Measurements from ENCODE around the gene FBLIM1.

Gene FBLIM1, protein sequence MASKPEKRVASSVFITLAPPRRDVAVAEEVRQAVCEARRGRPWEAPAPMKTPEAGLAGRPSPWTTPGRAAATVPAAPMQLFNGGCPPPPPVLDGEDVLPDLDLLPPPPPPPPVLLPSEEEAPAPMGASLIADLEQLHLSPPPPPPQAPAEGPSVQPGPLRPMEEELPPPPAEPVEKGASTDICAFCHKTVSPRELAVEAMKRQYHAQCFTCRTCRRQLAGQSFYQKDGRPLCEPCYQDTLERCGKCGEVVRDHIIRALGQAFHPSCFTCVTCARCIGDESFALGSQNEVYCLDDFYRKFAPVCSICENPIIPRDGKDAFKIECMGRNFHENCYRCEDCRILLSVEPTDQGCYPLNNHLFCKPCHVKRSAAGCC

GRCh38 chr1:15758343-15758931 lies at the start of gene FBLIM1:
FBLIM1 (plus strand) TSS chr1:15758795; CDS start chr1:15764984, 6,189 bp downstream.
- no peak for DNase-seq (ENCODE audit: low read depth)
- TF ChIP-seq MYC (IDR thresholded peaks at IDR 0.05; ENCODE audit: low read depth, low read length) (no peak), POLR2A (IDR thresholded peaks at IDR 0.05; ENCODE audit: extremely low read depth, insufficient read length) (no peak)
- TF ChIP-seq, protein P1, sequence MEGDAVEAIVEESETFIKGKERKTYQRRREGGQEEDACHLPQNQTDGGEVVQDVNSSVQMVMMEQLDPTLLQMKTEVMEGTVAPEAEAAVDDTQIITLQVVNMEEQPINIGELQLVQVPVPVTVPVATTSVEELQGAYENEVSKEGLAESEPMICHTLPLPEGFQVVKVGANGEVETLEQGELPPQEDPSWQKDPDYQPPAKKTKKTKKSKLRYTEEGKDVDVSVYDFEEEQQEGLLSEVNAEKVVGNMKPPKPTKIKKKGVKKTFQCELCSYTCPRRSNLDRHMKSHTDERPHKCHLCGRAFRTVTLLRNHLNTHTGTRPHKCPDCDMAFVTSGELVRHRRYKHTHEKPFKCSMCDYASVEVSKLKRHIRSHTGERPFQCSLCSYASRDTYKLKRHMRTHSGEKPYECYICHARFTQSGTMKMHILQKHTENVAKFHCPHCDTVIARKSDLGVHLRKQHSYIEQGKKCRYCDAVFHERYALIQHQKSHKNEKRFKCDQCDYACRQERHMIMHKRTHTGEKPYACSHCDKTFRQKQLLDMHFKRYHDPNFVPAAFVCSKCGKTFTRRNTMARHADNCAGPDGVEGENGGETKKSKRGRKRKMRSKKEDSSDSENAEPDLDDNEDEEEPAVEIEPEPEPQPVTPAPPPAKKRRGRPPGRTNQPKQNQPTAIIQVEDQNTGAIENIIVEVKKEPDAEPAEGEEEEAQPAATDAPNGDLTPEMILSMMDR (IDR thresholded peaks at IDR 0.05; ENCODE audit: low read depth, low read length): no peak
- TF ChIP-seq, protein P2, sequence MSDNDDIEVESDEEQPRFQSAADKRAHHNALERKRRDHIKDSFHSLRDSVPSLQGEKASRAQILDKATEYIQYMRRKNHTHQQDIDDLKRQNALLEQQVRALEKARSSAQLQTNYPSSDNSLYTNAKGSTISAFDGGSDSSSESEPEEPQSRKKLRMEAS (IDR thresholded peaks at IDR 0.05; ENCODE audit: low read depth, low read length): no peak
- no peak within 1 kb of the TSS for H3K4me3 ChIP-seq (ENCODE audit: low read depth, low read length)

- DNase-seq (ENCODE audit: low read depth): no peak
- H3K4me3 ChIP-seq (ENCODE audit: low read depth, low read length): no peak overlapping the region
- TF ChIP-seq POLR2A (IDR thresholded peaks at IDR 0.05; ENCODE audit: extremely low read depth, insufficient read length): no peak
- no peak for TF ChIP-seq MYC (IDR thresholded peaks at IDR 0.05; ENCODE audit: low read depth, low read length)
- TF ChIP-seq, protein P1 (IDR thresholded peaks at IDR 0.05; ENCODE audit: low read depth, low read length): no peak
- TF ChIP-seq, protein P2 (IDR thresholded peaks at IDR 0.05; ENCODE audit: low read depth, low read length): no peak
These were observed 49.4 kb upstream of the FBLIM1 start for GRCh38 chr1:15709226-15709625.

GRCh38 chr1:15712168-15712567 lies 46.4 kb upstream of the FBLIM1 start:
- TF ChIP-seq MYC (IDR thresholded peaks at IDR 0.05; ENCODE audit: low read depth, low read length) (no peak), POLR2A (IDR thresholded peaks at IDR 0.05; ENCODE audit: extremely low read depth, insufficient read length) (no peak)
- TF ChIP-seq, protein P2 (IDR thresholded peaks at IDR 0.05; ENCODE audit: low read depth, low read length): no peak
- TF ChIP-seq, protein P1 (IDR thresholded peaks at IDR 0.05; ENCODE audit: low read depth, low read length): no peak
- H3K4me3 ChIP-seq (ENCODE audit: low read depth, low read length): no peak overlapping the region
- no peak for DNase-seq (ENCODE audit: low read depth)

DNA sequence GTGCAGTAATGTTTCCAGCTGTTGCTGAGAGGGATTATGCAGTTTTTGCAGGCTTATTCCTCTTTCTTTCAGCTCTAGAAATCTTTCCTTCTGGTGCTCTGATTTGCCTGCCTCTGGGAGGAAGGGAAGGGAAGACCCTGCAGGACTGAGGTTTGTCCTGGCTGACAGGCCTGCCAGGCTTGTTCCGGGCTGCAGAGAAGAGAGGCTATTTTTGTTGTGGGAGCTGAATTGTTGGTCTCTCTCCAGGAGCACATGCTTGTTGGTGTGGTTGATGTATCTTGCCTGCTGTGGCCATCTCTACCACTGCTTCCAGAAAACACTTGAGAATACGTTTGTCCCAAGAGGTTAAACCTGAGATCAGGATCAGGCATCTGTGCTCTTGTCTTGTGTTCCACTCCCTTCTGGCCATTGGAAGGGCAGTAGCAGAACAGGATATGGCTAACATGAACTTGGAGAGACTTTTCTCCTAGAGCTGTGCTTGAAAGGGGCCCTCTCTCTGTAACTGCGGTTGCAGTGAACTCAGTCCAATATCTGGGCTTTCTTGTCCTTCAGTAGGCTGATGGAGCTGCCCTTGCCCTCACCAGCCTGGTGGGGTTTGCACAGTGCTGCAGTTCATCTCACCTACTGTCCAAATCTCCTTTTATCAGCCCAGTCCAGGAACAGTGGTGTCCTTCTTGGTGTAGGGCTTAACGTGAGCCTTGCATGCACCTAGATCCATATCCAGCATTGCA lies 44.0 kb upstream of the FBLIM1 start:
- TF ChIP-seq, protein P1 (IDR thresholded peaks at IDR 0.05; ENCODE audit: low read depth, low read length): no peak
- TF ChIP-seq POLR2A (IDR thresholded peaks at IDR 0.05; ENCODE audit: extremely low read depth, insufficient read length) (no peak), MYC (IDR thresholded peaks at IDR 0.05; ENCODE audit: low read depth, low read length) (no peak)
- TF ChIP-seq, protein P2 (IDR thresholded peaks at IDR 0.05; ENCODE audit: low read depth, low read length): no peak
- no peak overlapping the region for H3K4me3 ChIP-seq (ENCODE audit: low read depth, low read length)
- no peak for DNase-seq (ENCODE audit: low read depth)

- no peak for DNase-seq (ENCODE audit: low read depth)
- H3K4me3 ChIP-seq (ENCODE audit: low read depth, low read length): no peak overlapping the region
- TF ChIP-seq, protein P2 (IDR thresholded peaks at IDR 0.05; ENCODE audit: low read depth, low read length): no peak
- TF ChIP-seq POLR2A (IDR thresholded peaks at IDR 0.05; ENCODE audit: extremely low read depth, insufficient read length) (no peak), MYC (IDR thresholded peaks at IDR 0.05; ENCODE audit: low read depth, low read length) (no peak)
- TF ChIP-seq, protein P1 (IDR thresholded peaks at IDR 0.05; ENCODE audit: low read depth, low read length): no peak
These were observed 41.0 kb upstream of the FBLIM1 start for GRCh38 chr1:15717418-15718125.
